RWPE1 (cell line): ENCODE results near the gene KCNIP3.
A peak's percentile ranks its signal among the peaks of the same experiment; 100 is the strongest.

Experiments
- CTCF ChIA-PET: fragments of 350-600 bp; sonication (Branson Sonifier 250); formaldehyde crosslinking; extraction: SDS; loops from one replicate; lab custom pipeline; 2021; lab: Yijun Ruan, JAX
- POLR2A ChIA-PET: fragments of 400-600 bp; formaldehyde crosslinking; extraction: SDS; loops from one replicate; lab custom pipeline; 2020; ENCODE audit warnings: antibody characterized with exemption; ENCODE audit not compliant: low non-redundant PET; lab: Yijun Ruan, JAX
- DNase-seq: peaks from one replicate; pipeline ENCODE4 v3.0.0; 2012; ENCODE audit warnings: low spot score
- H3K27ac ChIP-seq: fragments of 450-650 bp; 2 replicates; pipeline ENCODE4 v1.5.1; 2017
- CTCF ChIP-seq: fragments of 450-650 bp; conservative IDR thresholded peaks from 2 replicates; pipeline ENCODE4 v1.5.1; 2017; ENCODE audit warnings: low read depth, mild to moderate bottlenecking

Gene KCNIP3

GRCh38 chr2:95309599-95309998 lies 12.5 kb downstream of the KCNIP3 start:
- TF ChIP-seq CTCF = no peak
- ChIA-PET POLR2A (interaction anchor here (1.0 kb wide), 1 partner anchor 16 kb away, joined by 3 read pairs; no protein-coding TSS in a partner anchor), CTCF (interaction anchor here (0.7 to 1.2 kb wide), 2 partner anchors 78 to 588 kb away, joined by 3 to 7 read pairs; no protein-coding TSS in a partner anchor)
- peak overlapping the region; percentile 83 for H3K27ac ChIP-seq
- no peak for DNase-seq

- ChIA-PET POLR2A (interaction anchor here (1.0 kb wide), 1 partner anchor 17 kb away, joined by 3 read pairs; no protein-coding TSS in a partner anchor), CTCF (interaction anchor here (0.7 to 1.2 kb wide), 2 partner anchors 79 to 587 kb away, joined by 3 to 7 read pairs; no protein-coding TSS in a partner anchor)
- peak overlapping the region; percentile 83 for H3K27ac ChIP-seq
- TF ChIP-seq CTCF = no peak
- DNase-seq = no peak
Observed at GRCh38 chr2:95310216-95310615, 13.1 kb downstream of the KCNIP3 start.

- TF ChIP-seq CTCF = no peak
- DNase-seq = no peak
- ChIA-PET POLR2A (no interaction called here), CTCF (no interaction called here)
- peak overlapping the region; percentile 83 for H3K27ac ChIP-seq
Observed at GRCh38 chr2:95310651-95311050, 13.5 kb downstream of the KCNIP3 start.

- no peak for DNase-seq
- TF ChIP-seq CTCF = no peak
- POLR2A ChIA-PET = interaction anchor here (0.6 kb wide), 1 partner anchor 36 kb away, joined by 3 read pairs; no protein-coding TSS in a partner anchor
- H3K27ac ChIP-seq = peak overlapping the region; percentile 83
- CTCF ChIA-PET = interaction anchor here (0.5 to 2.6 kb wide), 4 partner anchors 15 to 411 kb away, joined by 3 to 17 read pairs (median 4); no protein-coding TSS in a partner anchor
Observed at GRCh38 chr2:95311815-95312542, 14.8 kb downstream of the KCNIP3 start.

- H3K27ac ChIP-seq = no peak overlapping the region
- ChIA-PET POLR2A (interaction anchor here (0.6 kb wide), 1 partner anchor 37 kb away, joined by 3 read pairs; no protein-coding TSS in a partner anchor), CTCF (interaction anchor here (0.5 to 2.6 kb wide), 4 partner anchors 15 to 411 kb away, joined by 3 to 17 read pairs (median 4); no protein-coding TSS in a partner anchor)
- DNase-seq = no peak
- TF ChIP-seq CTCF = no peak
Observed at GRCh38 chr2:95312543-95313201, 15.5 kb downstream of the KCNIP3 start.
